H9 (cell line): Measurements from ENCODE around the gene FARS2. TPM values are rescaled to one million over a fixed set of nuclear protein-coding genes. Genes with fewer than 3 reads are reported as not detected.

Experiments
- DNase-seq: peaks from one replicate; pipeline ENCODE4 v3.0.0-alpha.2; 2017
- H2AFZ ChIP-seq: one replicate; pipeline ENCODE4 v1.6.1; 2013; ENCODE audit warnings: mild to moderate bottlenecking, low read length, control low read depth, moderate library complexity
- H2AK5ac ChIP-seq: 2 replicates; pipeline ENCODE4 v1.6.1; 2013; ENCODE audit warnings: low read length, control low read depth, mixed read lengths; ENCODE audit not compliant: insufficient read length
- H2BK120ac ChIP-seq: one replicate; pipeline ENCODE4 v1.6.1; 2013; ENCODE audit warnings: low read depth, mild to moderate bottlenecking, low read length, control low read depth, inconsistent platforms; ENCODE audit not compliant: poor library complexity, severe bottlenecking
- H2BK12ac ChIP-seq: 2 replicates; pipeline ENCODE4 v1.6.1; 2013; ENCODE audit warnings: low read length, control low read depth, mixed read lengths, low read depth; ENCODE audit not compliant: insufficient read length
- H2BK15ac ChIP-seq: 2 replicates; pipeline ENCODE4 v1.6.1; 2013; ENCODE audit warnings: low read depth, low read length, control low read depth
- H2BK20ac ChIP-seq: one replicate; pipeline ENCODE4 v1.6.1; 2013; ENCODE audit warnings: low read depth, mild to moderate bottlenecking, low read length, control low read depth, inconsistent platforms; ENCODE audit not compliant: poor library complexity, severe bottlenecking
- H2BK5ac ChIP-seq: 2 replicates; pipeline ENCODE4 v1.6.1; 2013; ENCODE audit warnings: low read length, control low read depth, mixed read lengths; ENCODE audit not compliant: insufficient read length
- H3K14ac ChIP-seq: 2 replicates; pipeline ENCODE4 v1.6.1; 2013; ENCODE audit warnings: low read length, control low read depth; ENCODE audit not compliant: insufficient read depth
- H3K18ac ChIP-seq: 2 replicates; pipeline ENCODE4 v1.6.1; 2013; ENCODE audit warnings: low read depth, mild to moderate bottlenecking, mixed read lengths, low read length, control low read depth; ENCODE audit not compliant: insufficient read length
- H3K23ac ChIP-seq: 2 replicates; pipeline ENCODE4 v1.6.1; 2013; ENCODE audit warnings: low read length, control low read depth, mixed read lengths, low read depth; ENCODE audit not compliant: insufficient read length
- H3K23me2 ChIP-seq: 2 replicates; pipeline ENCODE4 v1.6.1; 2013; ENCODE audit warnings: low read depth, mild to moderate bottlenecking, mixed read lengths, low read length, control low read depth; ENCODE audit not compliant: insufficient read length, poor library complexity, severe bottlenecking
- H3K27ac ChIP-seq: 2 replicates; pipeline ENCODE4 v1.5.1; 2013; ENCODE audit warnings: low read length, control low read depth, mixed read lengths, low read depth; ENCODE audit not compliant: insufficient read length
- H3K27me3 ChIP-seq: 2 replicates; pipeline ENCODE4 v1.6.1; 2013; ENCODE audit warnings: low read length, control low read depth, inconsistent platforms; ENCODE audit not compliant: insufficient read depth
- H3K4ac ChIP-seq: 2 replicates; pipeline ENCODE4 v1.6.1; 2013; ENCODE audit warnings: low read depth, mild to moderate bottlenecking, control low read depth, inconsistent platforms, low read length, moderate library complexity
- H3K4me1 ChIP-seq: 2 replicates; pipeline ENCODE4 v1.6.1; 2013; ENCODE audit warnings: low read length, control low read depth, inconsistent platforms; ENCODE audit not compliant: insufficient read depth
- H3K4me2 ChIP-seq: 2 replicates; pipeline ENCODE4 v1.6.1; 2013; ENCODE audit warnings: low read length, control low read depth, mixed read lengths; ENCODE audit not compliant: insufficient read length, insufficient read depth
- H3K56ac ChIP-seq: 2 replicates; pipeline ENCODE4 v1.6.1; 2013; ENCODE audit warnings: low read depth, mild to moderate bottlenecking, mixed read lengths, low read length, control low read depth; ENCODE audit not compliant: insufficient read length
- H3K79me1 ChIP-seq: 2 replicates; pipeline ENCODE4 v1.6.1; 2013; ENCODE audit warnings: low read depth, mild to moderate bottlenecking, moderate library complexity, low read length, control low read depth, inconsistent platforms; ENCODE audit not compliant: insufficient read depth, poor library complexity, severe bottlenecking
- H3K79me2 ChIP-seq: 2 replicates; pipeline ENCODE4 v1.6.1; 2013; ENCODE audit warnings: low read length, control low read depth, inconsistent platforms; ENCODE audit not compliant: insufficient read depth
- H3K9ac ChIP-seq: 2 replicates; pipeline ENCODE4 v1.6.1; 2013; ENCODE audit warnings: low read length, control low read depth, mixed read lengths; ENCODE audit not compliant: insufficient read length; ENCODE audit errors: extremely low read depth
- H3K9me3 ChIP-seq: one replicate; pipeline ENCODE4 v1.6.1; 2013; ENCODE audit warnings: low read depth, low read length, inconsistent platforms; ENCODE audit not compliant: control insufficient read depth
- H3T11ph ChIP-seq: one replicate; pipeline ENCODE4 v1.6.1; 2013; ENCODE audit warnings: mild to moderate bottlenecking, low read length, control low read depth, inconsistent platforms
- H4K20me1 ChIP-seq: one replicate; pipeline ENCODE4 v1.6.1; 2013; ENCODE audit not compliant: control insufficient read depth, insufficient read length, insufficient read depth
- H4K5ac ChIP-seq: 2 replicates; pipeline ENCODE4 v1.6.1; 2013; ENCODE audit warnings: low read depth, mild to moderate bottlenecking, mixed read lengths, low read length, control low read depth; ENCODE audit not compliant: insufficient read length
- H4K8ac ChIP-seq: replicated peaks from 2 replicates; pipeline ENCODE4 v1.6.1; 2013; ENCODE audit warnings: low read length, control low read depth, mixed read lengths, low read depth; ENCODE audit not compliant: insufficient read length
- H4K91ac ChIP-seq: 2 replicates; pipeline ENCODE4 v1.6.1; 2013; ENCODE audit warnings: low read depth, mild to moderate bottlenecking, moderate library complexity, mixed read lengths, low read length, control low read depth; ENCODE audit not compliant: insufficient read length
- H3K27ac Mint-ChIP-seq, 3 experiments: 2 replicates in 2 of 3; 3 replicates in 1 of 3; pipeline ENCODE4 v1.8.0; 2020 to 2021; ENCODE audit warnings: mixed read lengths in 3 of 3, mild to moderate bottlenecking in 1 of 3, moderate library complexity in 1 of 3
- H3K27me3 Mint-ChIP-seq: 2 replicates; pipeline ENCODE4 v1.8.0; 2021; ENCODE audit warnings: low read depth, mild to moderate bottlenecking, moderate library complexity, mixed read lengths
- H3K36me3 Mint-ChIP-seq, 3 experiments: 2 replicates in 2 of 3; 3 replicates in 1 of 3; pipeline ENCODE4 v1.8.0; 2020 to 2021; ENCODE audit warnings: low read depth in 3 of 3, mixed read lengths in 3 of 3; ENCODE audit not compliant: insufficient read depth in 1 of 3
- H3K4me1 Mint-ChIP-seq, 2 experiments: 2 replicates each; pipeline ENCODE4 v1.8.0; 2020; ENCODE audit warnings: mixed read lengths in 2 of 2
- H3K4me3 Mint-ChIP-seq, 2 experiments: 2 replicates in 1 of 2; 3 replicates in 1 of 2; pipeline ENCODE4 v1.8.0; 2020 to 2021; ENCODE audit warnings: mild to moderate bottlenecking in 2 of 2, mixed read lengths in 2 of 2, moderate library complexity in 1 of 2
- H3K9me3 Mint-ChIP-seq, 2 experiments: 2 replicates in 1 of 2; 3 replicates in 1 of 2; pipeline ENCODE4 v1.8.0; 2020; ENCODE audit warnings: mild to moderate bottlenecking in 2 of 2, mixed read lengths in 2 of 2, moderate library complexity in 1 of 2
- WGBS: extraction: QIAGEN DNeasy Blood & Tissue Kit; methylation state at CpG from one replicate; pipeline ENCODE4 v1.1.7; 2013; ENCODE audit warnings: missing lambda C conversion rate, low lambda C conversion rate, mixed read lengths; ENCODE audit not compliant: insufficient read length; ENCODE audit errors: extremely low coverage; 5-methylcytosine and 5-hydroxymethylcytosine counted together
- total RNA-seq: library from RNA; stranded (reverse); gene quantifications from 2 replicates; pipeline ENCODE4 v1.2.1, GENCODE V29; 2021
- TF ChIP-seq, protein P1 (sequence below): fragments of 200-600 bp; sonication (generic); conservative IDR thresholded peaks from 3 replicates; pipeline ENCODE4 v1.8.0; 2021; ENCODE audit warnings: antibody characterized with exemption, mild to moderate bottlenecking

Gene FARS2
- total RNA-seq, 1 experiment from 2014 or later, result 8.5 TPM

DNA sequence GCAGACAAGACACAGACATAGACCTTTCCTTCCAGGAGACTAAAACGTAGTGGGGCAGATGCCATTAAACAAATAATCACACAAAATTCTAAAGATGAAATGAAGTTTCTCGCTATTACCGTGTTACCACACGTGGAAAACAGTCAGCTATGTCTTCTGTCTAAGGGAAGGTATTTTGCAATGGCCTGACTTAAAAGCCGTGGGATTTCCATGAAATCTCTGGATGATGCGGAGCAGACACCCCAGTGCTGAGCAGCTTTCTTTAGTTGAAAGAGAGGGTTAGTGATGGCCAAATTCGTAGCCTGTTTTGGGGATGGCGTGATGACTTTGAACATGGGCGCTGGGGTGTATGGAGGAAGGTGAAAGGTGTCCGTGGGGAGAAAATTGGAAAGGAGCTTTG, 463.6 kb downstream of the FARS2 start:
- no peak overlapping the region for H3K4me2 ChIP-seq
- Mint-ChIP-seq H3K27ac (no peak overlapping the region), H3K27me3 (peaks cover 2% of the 10 kb centered on the region), H3K4me1 (peaks cover 34 to 38% of the 10 kb centered on the region in 2 experiments), H3K36me3 (no peaks in the 10 kb centered on the region), H3K9me3 (no peaks in the 10 kb centered on the region), H3K4me3 (no peak overlapping the region)
- no peaks in the 10 kb centered on the region for H3K9me3 ChIP-seq
- no peak overlapping the region for H2BK5ac ChIP-seq
- TF ChIP-seq, protein P1, sequence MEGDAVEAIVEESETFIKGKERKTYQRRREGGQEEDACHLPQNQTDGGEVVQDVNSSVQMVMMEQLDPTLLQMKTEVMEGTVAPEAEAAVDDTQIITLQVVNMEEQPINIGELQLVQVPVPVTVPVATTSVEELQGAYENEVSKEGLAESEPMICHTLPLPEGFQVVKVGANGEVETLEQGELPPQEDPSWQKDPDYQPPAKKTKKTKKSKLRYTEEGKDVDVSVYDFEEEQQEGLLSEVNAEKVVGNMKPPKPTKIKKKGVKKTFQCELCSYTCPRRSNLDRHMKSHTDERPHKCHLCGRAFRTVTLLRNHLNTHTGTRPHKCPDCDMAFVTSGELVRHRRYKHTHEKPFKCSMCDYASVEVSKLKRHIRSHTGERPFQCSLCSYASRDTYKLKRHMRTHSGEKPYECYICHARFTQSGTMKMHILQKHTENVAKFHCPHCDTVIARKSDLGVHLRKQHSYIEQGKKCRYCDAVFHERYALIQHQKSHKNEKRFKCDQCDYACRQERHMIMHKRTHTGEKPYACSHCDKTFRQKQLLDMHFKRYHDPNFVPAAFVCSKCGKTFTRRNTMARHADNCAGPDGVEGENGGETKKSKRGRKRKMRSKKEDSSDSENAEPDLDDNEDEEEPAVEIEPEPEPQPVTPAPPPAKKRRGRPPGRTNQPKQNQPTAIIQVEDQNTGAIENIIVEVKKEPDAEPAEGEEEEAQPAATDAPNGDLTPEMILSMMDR, result no peak
- H3K27ac ChIP-seq, result no peak overlapping the region
- no peak overlapping the region for H3K14ac ChIP-seq
- H3K23me2 ChIP-seq, result no peaks in the 10 kb centered on the region
- DNase-seq, result no peak
- no peak overlapping the region for H2BK15ac ChIP-seq
- WGBS, result no CpG with 5 or more reads among the region's 10 CpGs
- no peak overlapping the region for H2BK12ac ChIP-seq
- H3K4ac ChIP-seq, result no peak overlapping the region
- no peak overlapping the region for H4K5ac ChIP-seq
- no peak overlapping the region for H2AFZ ChIP-seq
- no peaks in the 10 kb centered on the region for H3K79me1 ChIP-seq
- H3K79me2 ChIP-seq, result no peaks in the 10 kb centered on the region
- peaks cover 4% of the 10 kb centered on the region; the same call in 1 of the 2 replicates for H3K4me1 ChIP-seq
- no peak overlapping the region for H3K9ac ChIP-seq
- H3K23ac ChIP-seq, result no peak overlapping the region
- H3K56ac ChIP-seq, result no peak overlapping the region
- no peak overlapping the region for H3K18ac ChIP-seq
- H2AK5ac ChIP-seq, result no peak overlapping the region
- H4K20me1 ChIP-seq, result no peaks in the 10 kb centered on the region
- no peak overlapping the region for H4K8ac ChIP-seq
- H3T11ph ChIP-seq, result no peak overlapping the region
- H2BK20ac ChIP-seq, result no peak overlapping the region
- H2BK120ac ChIP-seq, result no peak overlapping the region
- no peak overlapping the region for H4K91ac ChIP-seq
- no peaks in the 10 kb centered on the region for H3K27me3 ChIP-seq
